Measurements from ENCODE around the gene PIEZO2.

- TF ChIP-seq CTCF (IDR thresholded peaks at IDR 0.05) (no peak), POLR2A (IDR thresholded peaks at IDR 0.05) (no peak)
These were observed 477.9 kb downstream of the PIEZO2 start for GRCh38 chr18:10671441-10671840.

All from esophagus squamous epithelium (tissue), 4 donors.